Measurements from ENCODE around the gene MEGF8.
A peak's percentile ranks its signal among the peaks of the same experiment; 100 is the strongest.

The MEGF8 gene

GRCh38 chr19:42378225-42379215, 53.1 kb downstream of the MEGF8 start:
- no peaks in the 10 kb centered on the region for H3K9me3 ChIP-seq (ENCODE audit: insufficient read depth, low read length)

GRCh38 chr19:42380155-42380554, 54.7 kb downstream of the MEGF8 start:
- H3K4me2 ChIP-seq (ENCODE audit: low read depth, low read length, poor library complexity, severe bottlenecking), result no peak overlapping the region
- H4K20me1 ChIP-seq (ENCODE audit: low read depth, low read length), result no peaks in the 10 kb centered on the region
- no peaks in the 10 kb centered on the region for H3K9me2 ChIP-seq (replicated peaks; ENCODE audit: insufficient read depth, low read length)
- no peaks in the 10 kb centered on the region for H3F3A ChIP-seq (ENCODE audit: insufficient read depth)
- no peak overlapping the region for H3K27ac ChIP-seq (ENCODE audit: low read depth, low read length)
- H3K9me3 ChIP-seq (ENCODE audit: insufficient read depth, low read length), result no peaks in the 10 kb centered on the region
- no peaks in the 10 kb centered on the region for H3K36me3 ChIP-seq (ENCODE audit: low read length)
- no peak overlapping the region for H3K9ac ChIP-seq (ENCODE audit: low read length)
- H3K27me3 ChIP-seq (ENCODE audit: low read length), result no peaks in the 10 kb centered on the region
- no peak overlapping the region for H3K4me3 ChIP-seq (ENCODE audit: insufficient read depth, low read length, poor library complexity, severe bottlenecking)
- TF ChIP-seq CTCF (IDR thresholded peaks at IDR 0.05; ENCODE audit: insufficient read depth, low read length, poor library complexity, severe bottlenecking) (no peak), EZH2phosphoT487 (conservative IDR thresholded peaks at IDR 0.05; ENCODE audit: low read length) (no peak)
- no peaks in the 10 kb centered on the region for H3K79me2 ChIP-seq (ENCODE audit: insufficient read depth, low read length)
- H2AFZ ChIP-seq (ENCODE audit: low read depth, low read length, severe bottlenecking), result no peak overlapping the region

More at GRCh38 chr19:42378225-42379215, 53.1 kb downstream of the MEGF8 start:
- TF ChIP-seq EZH2phosphoT487 (conservative IDR thresholded peaks at IDR 0.05; ENCODE audit: low read length) (no peak), CTCF (IDR thresholded peaks at IDR 0.05; ENCODE audit: insufficient read depth, low read length, poor library complexity, severe bottlenecking) (no peak)
- Histone ChIP-seq H4K20me1 (ENCODE audit: low read depth, low read length) (no peaks in the 10 kb centered on the region), H3K4me3 (ENCODE audit: insufficient read depth, low read length, poor library complexity, severe bottlenecking) (no peak overlapping the region), H2AFZ (ENCODE audit: low read depth, low read length, severe bottlenecking) (no peak overlapping the region), H3K9ac (ENCODE audit: low read length) (no peak overlapping the region), H3K27ac (ENCODE audit: low read depth, low read length) (no peak overlapping the region), H3K27me3 (ENCODE audit: low read length) (no peaks in the 10 kb centered on the region), H3K4me2 (ENCODE audit: low read depth, low read length, poor library complexity, severe bottlenecking) (no peak overlapping the region), H3K9me2 (replicated peaks; ENCODE audit: insufficient read depth, low read length) (no peaks in the 10 kb centered on the region), H3K36me3 (ENCODE audit: low read length) (no peaks in the 10 kb centered on the region), H3K79me2 (ENCODE audit: insufficient read depth, low read length) (no peaks in the 10 kb centered on the region), H3F3A (ENCODE audit: insufficient read depth) (no peaks in the 10 kb centered on the region)

GRCh38 chr19:42386974-42387707, 61.7 kb downstream of the MEGF8 start:
- Histone ChIP-seq H3K4me2 (ENCODE audit: low read depth, low read length, poor library complexity, severe bottlenecking) (peak overlapping the region; percentile 79), H3K36me3 (ENCODE audit: low read length) (no peaks in the 10 kb centered on the region), H3F3A (ENCODE audit: insufficient read depth) (no peaks in the 10 kb centered on the region), H3K9me3 (ENCODE audit: insufficient read depth, low read length) (no peaks in the 10 kb centered on the region), H4K20me1 (ENCODE audit: low read depth, low read length) (no peaks in the 10 kb centered on the region), H2AFZ (ENCODE audit: low read depth, low read length, severe bottlenecking) (peak overlapping the region; percentile 98), H3K9ac (ENCODE audit: low read length) (peak overlapping the region; percentile 69), H3K79me2 (ENCODE audit: insufficient read depth, low read length) (no peaks in the 10 kb centered on the region), H3K4me3 (ENCODE audit: insufficient read depth, low read length, poor library complexity, severe bottlenecking) (peak overlapping the region; percentile 86), H3K9me2 (replicated peaks; ENCODE audit: insufficient read depth, low read length) (no peaks in the 10 kb centered on the region), H3K27me3 (ENCODE audit: low read length) (no peaks in the 10 kb centered on the region), H3K27ac (ENCODE audit: low read depth, low read length) (no peak overlapping the region)
- no peak for TF ChIP-seq EZH2phosphoT487 (conservative IDR thresholded peaks at IDR 0.05; ENCODE audit: low read length)
- peak; percentile 45 for TF ChIP-seq CTCF (IDR thresholded peaks at IDR 0.05; ENCODE audit: insufficient read depth, low read length, poor library complexity, severe bottlenecking)
